ENCODE measurements around the gene SDR42E2. TPM values are rescaled to one million over a fixed set of nuclear protein-coding genes. Genes with fewer than 3 reads are reported as not detected.
A peak's percentile ranks its signal among the peaks of the same experiment; 100 is the strongest.
"Not testable (repeated sequence)": the region's sequence is repeated elsewhere in the genome, so short reads cannot be mapped to it uniquely, and the experiment has no call there.

SDR42E2 gene
- total RNA-seq, 1 experiment from 2014 or later, result not detected

GRCh38 chr16:22161401-22161800 is 905 bp upstream of the SDR42E2 start:
- DNase-seq (ENCODE audit: low spot score), result no peak

DNA sequence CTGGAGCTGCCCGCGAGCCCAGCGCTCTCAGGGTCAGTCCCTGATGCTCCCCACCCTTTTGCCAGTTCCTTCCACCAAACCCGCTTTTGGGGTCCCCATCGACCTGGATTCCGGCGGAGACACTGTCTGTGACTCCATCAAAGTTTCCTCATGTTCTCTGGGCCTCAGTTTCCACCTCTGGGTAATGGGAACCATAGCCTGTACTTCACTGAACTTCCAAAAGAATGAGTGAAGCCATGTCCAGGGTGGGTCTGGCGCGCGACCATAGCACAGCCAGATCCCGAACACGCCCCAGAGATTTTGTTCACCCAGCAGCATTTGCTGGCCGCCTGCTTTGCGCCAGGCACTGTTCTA is 327 bp downstream of the SDR42E2 start:
- DNase-seq (ENCODE audit: low spot score), result no peak

DNA sequence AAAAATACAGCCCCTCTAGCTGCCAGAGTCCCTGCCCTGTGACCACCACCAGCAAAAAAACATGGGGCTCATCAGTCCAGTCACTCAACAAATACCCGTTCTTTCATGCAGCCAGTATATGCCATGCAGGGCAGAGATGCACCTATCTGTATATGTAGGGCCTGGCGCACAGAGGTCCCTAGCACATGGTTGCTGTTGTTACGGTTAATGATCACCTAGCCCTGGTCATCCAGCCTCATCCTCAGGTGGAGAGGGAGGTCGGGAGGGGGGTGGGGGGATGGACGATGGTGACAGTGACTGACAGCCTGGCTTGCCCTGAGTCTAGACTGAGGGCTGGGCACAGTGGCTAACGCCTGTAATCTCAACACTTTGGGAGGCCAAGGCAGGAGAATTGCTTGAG is 1.5 kb downstream of the SDR42E2 start:
- no peak for DNase-seq (ENCODE audit: low spot score)

- DNase-seq (ENCODE audit: low spot score), result no peak
These were observed 2.2 kb downstream of the SDR42E2 start for GRCh38 chr16:22164482-22164881.

DNA sequence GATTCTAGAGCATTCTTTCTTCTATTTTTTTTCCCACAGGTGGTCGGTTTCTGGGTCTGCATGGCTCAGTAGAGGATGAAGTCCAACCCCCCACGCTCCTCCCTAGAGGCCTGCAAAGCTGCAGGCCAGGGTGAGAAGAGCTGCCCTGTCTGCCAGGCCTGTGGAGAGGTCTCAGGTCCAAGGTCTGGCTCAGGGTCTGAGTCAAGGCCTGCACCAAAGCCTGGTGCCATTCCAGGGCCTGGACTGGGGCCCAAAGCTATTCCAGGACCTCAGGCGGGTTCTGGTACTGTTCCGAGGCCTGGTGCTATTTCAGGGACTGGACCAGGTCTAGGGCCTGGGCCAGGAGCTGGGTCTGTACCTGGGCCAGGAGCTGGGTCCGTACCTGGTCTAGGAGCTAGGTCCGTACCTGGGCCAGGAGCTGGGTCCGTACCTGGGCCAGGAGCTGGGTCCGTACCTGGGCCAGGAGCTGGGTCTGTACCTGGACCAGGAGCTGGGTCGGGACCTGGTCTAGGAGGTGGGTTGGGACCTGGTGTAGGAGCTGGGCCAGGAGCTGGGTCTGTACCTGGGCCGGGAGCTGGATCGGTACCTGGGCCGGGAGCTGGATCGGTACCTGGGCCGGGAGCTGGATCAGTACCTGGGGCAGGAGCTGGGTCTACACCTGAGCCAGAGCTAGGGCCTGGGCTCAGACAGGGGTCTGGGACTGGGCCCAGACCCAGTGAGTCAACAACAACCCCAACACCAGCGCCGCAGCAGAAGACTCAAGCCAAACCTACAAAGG is 3.4 kb downstream of the SDR42E2 start:
- no peak for DNase-seq (ENCODE audit: low spot score)

- no peak for DNase-seq (ENCODE audit: low spot score)
These were observed 9.6 kb downstream of the SDR42E2 start for GRCh38 chr16:22171953-22172352.

DNA sequence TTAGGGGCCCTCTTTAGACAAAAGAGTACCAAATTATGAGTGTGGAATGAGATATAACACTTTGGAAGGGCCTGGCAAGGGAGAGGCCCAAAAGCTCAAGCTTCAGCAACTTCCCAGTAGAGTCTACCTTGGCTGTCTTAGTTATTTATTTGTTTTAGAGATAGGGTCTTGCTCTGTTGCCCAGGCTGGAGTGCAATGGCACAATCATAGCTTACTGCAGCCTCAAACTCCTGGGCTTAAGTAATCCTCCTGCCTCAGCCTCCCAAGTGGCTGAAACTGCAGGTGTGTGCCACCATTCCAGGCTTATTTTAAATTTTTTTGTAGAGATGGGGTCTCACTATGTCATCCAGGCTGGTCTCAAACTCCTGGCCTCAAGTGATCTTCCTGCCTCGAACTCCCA is 10.3 kb downstream of the SDR42E2 start:
- not testable (repeated sequence) for DNase-seq (ENCODE audit: low spot score)

DNA sequence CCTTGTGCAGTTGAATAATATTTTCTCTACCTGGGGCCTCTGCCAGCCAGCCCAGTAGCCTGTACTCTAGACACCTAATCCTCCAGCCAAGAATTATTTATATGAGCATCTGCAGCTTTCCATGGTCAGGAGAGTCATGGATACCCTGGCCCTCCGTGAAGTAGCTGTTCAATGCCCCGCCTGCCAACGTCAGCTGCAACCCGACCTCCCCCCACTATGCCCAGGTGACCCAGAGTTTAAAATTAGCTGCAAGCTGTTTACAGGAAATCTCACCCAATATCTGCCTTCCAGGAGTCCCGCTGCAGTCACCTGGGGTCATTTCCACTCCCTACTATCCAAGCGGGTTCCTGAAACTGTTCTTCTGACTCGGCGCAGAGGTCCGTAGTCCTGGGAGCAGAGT is 12.3 kb downstream of the SDR42E2 start:
- no peak for DNase-seq (ENCODE audit: low spot score)

GRCh38 chr16:22177968-22178930 is 15.9 kb downstream of the SDR42E2 start:
- DNase-seq (ENCODE audit: low spot score), result no peak

GRCh38 chr16:22181426-22181825 is 19.1 kb downstream of the SDR42E2 start:
- DNase-seq (ENCODE audit: low spot score), result no peak

DNA sequence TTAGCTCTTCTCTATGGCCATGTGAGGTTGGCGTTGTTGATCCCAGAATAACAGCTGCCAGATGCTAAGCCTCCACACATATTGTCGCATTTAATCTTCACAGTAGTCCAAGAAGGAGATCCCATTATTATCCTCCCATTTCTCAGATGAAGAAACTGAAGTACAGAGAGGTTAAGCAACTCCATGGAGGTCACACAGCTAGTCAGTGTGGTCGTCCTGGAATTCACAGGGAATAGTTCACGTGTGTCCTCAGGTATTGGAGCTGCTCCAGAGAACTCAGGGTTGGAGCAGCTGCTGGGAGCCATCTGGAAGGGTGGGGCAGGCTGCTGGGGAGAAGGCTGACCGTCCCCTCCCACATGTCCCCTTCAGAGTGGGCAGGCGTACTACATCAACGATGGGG is 19.5 kb downstream of the SDR42E2 start:
- DNase-seq (ENCODE audit: low spot score), result no peak

- no peak for DNase-seq (ENCODE audit: low spot score)
These were observed 21.0 kb downstream of the SDR42E2 start for GRCh38 chr16:22183335-22183734.

- no peak for DNase-seq (ENCODE audit: low spot score)
These were observed 21.8 kb downstream of the SDR42E2 start for GRCh38 chr16:22183901-22184614.

- no peak for DNase-seq (ENCODE audit: low spot score)
These were observed 22.3 kb downstream of the SDR42E2 start for GRCh38 chr16:22184615-22184968.

- DNase-seq (ENCODE audit: low spot score), result no peak
These were observed 24.2 kb downstream of the SDR42E2 start for GRCh38 chr16:22186517-22186916.

- no peak for DNase-seq (ENCODE audit: low spot score)
These were observed 25.9 kb downstream of the SDR42E2 start for GRCh38 chr16:22188267-22188594.

- DNase-seq (ENCODE audit: low spot score), result peak; percentile 88
These were observed 26.5 kb downstream of the SDR42E2 start for GRCh38 chr16:22188595-22189442.

DNA sequence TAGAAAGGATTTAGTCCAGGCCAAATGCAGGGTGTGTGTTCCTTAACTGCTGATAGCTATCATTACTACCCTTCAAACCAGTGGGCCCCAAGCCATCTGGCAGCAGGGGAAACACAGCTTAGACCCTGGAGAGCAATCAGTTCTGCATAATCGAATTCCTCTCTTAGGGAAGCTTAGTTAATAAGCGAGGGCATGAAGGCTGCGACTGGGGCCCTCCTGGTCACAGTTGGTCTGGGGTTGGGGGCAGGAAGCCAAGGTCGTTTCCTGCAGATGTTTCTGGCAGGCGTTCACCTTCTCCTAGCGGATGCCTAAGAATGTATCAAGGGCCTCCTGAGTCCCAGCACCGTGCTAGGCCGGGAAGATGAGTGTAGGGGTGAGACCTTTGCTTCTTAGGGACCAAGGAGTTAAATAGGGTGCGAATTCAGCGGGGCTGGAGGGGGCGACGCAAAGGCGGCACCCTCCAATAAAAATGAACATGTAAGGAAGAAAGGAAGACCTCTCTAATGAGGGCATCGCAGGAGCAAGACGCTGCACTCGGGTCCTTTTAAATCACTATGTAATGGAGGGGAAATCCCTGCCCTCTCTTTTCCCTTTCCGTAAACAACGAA is 27.3 kb downstream of the SDR42E2 start:
- no peak for DNase-seq (ENCODE audit: low spot score)

DNA sequence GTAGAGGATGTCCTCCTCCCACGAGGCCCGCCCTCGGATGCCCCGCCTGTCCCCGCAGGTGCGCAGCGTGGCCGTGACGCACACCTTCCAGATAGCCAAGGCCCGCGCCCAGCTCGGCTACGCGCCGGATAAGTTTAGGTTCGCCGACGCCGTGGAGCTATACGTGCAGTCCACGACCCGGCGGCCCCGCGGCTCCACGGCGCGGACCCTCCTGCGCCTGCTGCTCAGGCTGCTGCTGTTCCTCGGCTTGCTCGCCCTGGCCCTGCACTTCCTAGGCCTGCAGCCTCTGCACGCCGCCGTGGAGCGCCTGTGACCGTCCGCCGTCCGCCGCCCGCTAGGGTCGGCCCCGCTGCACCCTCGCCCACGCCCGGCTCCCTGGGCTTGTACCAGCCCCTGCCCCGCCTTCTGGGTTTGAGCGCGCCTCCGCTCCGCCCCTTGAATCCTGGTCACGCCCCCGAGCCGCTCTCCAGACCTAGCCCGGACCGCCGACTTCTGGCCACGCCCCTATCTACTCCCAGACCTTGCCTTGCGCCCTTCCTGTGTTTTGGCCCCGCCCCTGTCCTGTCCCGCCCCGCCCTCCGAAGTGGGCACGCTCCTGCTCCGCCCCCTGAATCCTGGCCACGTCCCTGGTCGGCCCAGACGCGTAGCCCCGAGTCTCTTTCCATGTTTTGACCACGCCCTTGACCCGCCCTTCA is 27.9 kb downstream of the SDR42E2 start:
- peak; percentile 97 for DNase-seq (ENCODE audit: low spot score)

DNA sequence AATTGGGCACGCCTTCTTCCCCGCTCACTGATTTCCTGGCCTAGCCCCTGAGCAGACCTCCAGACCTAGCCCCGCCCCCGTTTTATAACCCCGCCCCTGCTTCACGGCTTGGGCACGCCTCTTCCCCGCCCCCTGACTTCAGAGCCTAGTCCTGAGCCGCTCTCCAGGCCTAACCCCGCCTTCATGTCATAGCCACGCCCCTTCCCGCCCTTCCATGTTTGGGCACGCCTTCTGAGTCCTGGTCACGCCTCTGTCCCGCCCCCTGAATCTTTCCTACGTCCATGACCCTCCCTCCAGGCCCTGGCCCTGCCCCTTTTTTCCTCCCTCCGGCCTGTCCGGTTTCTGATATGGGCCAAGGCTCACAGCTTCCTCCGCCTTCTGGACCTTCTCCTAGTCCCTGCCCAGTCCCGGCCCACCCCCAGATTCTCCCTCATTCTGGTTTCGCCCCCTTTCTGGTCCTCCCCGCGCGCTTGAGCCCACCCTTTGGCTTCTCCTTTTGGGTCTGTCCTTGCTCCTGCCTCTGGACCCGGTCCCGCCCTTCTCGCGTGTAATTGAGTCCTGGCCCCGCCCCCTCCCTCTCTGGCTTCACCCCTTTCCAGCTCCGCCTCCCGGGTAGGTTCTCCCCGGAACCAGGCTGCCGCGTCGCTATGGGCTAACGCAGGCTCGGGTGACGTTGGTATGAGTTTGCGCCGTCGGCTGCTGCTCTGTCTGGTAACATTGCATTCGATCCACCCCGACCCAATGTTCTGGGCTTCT is 28.6 kb downstream of the SDR42E2 start:
- peak; percentile 96 for DNase-seq (ENCODE audit: low spot score)

Data from H4 (cell line).